Psoas muscle (tissue), 8 donors: ENCODE results near the gene RHOBTB1. TPM values are rescaled to one million over a fixed set of nuclear protein-coding genes. Genes with fewer than 3 reads are reported as not detected.

Source experiments
- ATAC-seq, 4 donors: fragments of 200-7000 bp; cut with Tn5 transposase; one replicate each; pipeline ENCODE4 v1.9.1; 2020; ENCODE audit warnings: moderate library complexity in 3 of 4, mild to moderate bottlenecking in 2 of 4
- DNase-seq, 2 donors: peaks; one replicate each; pipeline ENCODE4 v3.0.0-alpha.2; 2020
- H3K27ac ChIP-seq: fragments of 200-600 bp; one replicate; pipeline ENCODE4 v1.8.0; 2022
- H3K27me3 ChIP-seq, 3 donors: fragments of 200-600 bp in 1 of 3; one replicate each; pipeline versions ENCODE4 v1.6.1 to v1.8.0; 2013 to 2022; ENCODE audit warnings: low read length in 2 of 3, mild to moderate bottlenecking in 2 of 3, moderate library complexity in 1 of 3; ENCODE audit not compliant: insufficient read depth in 3 of 3
- H3K36me3 ChIP-seq, 2 donors: fragments of 200-600 bp in 1 of 2; one replicate each; pipeline versions ENCODE4 v1.6.1 to v1.8.0; 2013 to 2022; ENCODE audit warnings: low read depth in 1 of 2, mild to moderate bottlenecking in 1 of 2, moderate library complexity in 1 of 2; ENCODE audit not compliant: insufficient read depth in 1 of 2
- H3K4me1 ChIP-seq: fragments of 200-600 bp; one replicate; pipeline ENCODE4 v1.8.0; 2022
- H3K4me3 ChIP-seq: fragments of 200-600 bp; one replicate; pipeline ENCODE4 v1.8.0; 2022; ENCODE audit warnings: mild to moderate bottlenecking
- H3K9me3 ChIP-seq: fragments of 200-600 bp; one replicate; pipeline ENCODE4 v1.8.0; 2022
- CTCF ChIP-seq: fragments of 200-600 bp; IDR thresholded peaks from one replicate; pipeline ENCODE4 v1.8.0; 2022; ENCODE audit warnings: antibody characterized with exemption
- WGBS, 3 donors: extraction: QIAGEN DNeasy Blood & Tissue Kit; methylation state at CpG; one replicate each; pipeline versions ENCODE4 v1.1.6 to v1.1.7; 2013; 5-methylcytosine and 5-hydroxymethylcytosine counted together
- intact Hi-C, 2 donors: fragments of 100-400 bp; cut with DNase I; formaldehyde crosslinking; loops; one replicate each; pipeline versions ENCODE4 v1.11.0 to v1.14.2; 2022
- polyA plus RNA-seq, 3 donors: library from polyadenylated mRNA; stranded (reverse); fragments of 200-250 nt; gene quantifications; one replicate each; pipeline ENCODE4 v1.2.3, GENCODE V29; 2013
- total RNA-seq, 4 donors: library from RNA; stranded (reverse); fragmentation: NEBNext Ultra II Directional in 2 of 4; extraction: Animal tissue kit (Norgen Biotek cat#: 25700) in 2 of 4; gene quantifications; one replicate each; pipeline versions ENCODE4 v1.2.1 to v1.2.4, GENCODE V29; 2021 to 2023
- donor health status: healthy with polysubstance abuse.
- donor health status: DM: no; HTN: no; CAD: no; lungs with moderate emphysema.
- donor health status: Bipolar disorder and iron deficiency.
- donor health status: healthy.
- donor health status: DM: yes; HTN: yes; CAD: no.
- donor health status: DM: no; HTN: no; CAD: no.
- donor health status: DM: no; HTN: no; CAD: no.
- donor health status: DM: yes; HTN: yes; CAD: no.

Gene RHOBTB1
- total and polyA plus RNA-seq, 7 donors: 1.8 to 47.4 (median 23.6) TPM

DNA sequence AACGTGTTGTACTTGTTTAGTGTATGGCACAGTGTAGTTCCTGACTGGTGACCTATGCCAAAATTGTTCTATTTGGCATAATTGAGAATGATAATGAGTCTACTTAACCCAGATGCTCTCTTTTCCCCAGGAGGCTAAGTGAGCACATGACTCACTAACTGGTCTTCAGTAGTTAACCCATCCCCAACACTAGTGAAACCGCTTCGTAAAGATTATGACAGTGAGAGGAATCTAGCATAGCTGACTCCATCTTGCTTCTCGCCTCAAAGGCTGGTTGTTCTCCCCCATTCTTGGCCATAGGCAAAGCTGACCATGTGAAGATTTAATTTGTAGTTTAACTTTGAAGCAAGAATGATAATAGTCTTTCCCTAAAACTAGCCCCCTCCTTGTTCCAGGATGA is 118.5 kb downstream of the RHOBTB1 start:
- Histone ChIP-seq H3K27me3 (no peaks in the 10 kb centered on the region), H3K36me3 (no peaks in the 10 kb centered on the region), H3K9me3 (no peaks in the 10 kb centered on the region), H3K27ac (no peak overlapping the region), H3K4me1 (peaks cover 35% of the 10 kb centered on the region), H3K4me3 (no peak overlapping the region)
- intact Hi-C loops: no loop called here
- 83 to 90% (median 85%) methylated on average over 4 of the region's 4 CpGs for WGBS, 3 donors
- TF ChIP-seq CTCF: no peak
- ATAC-seq: no peak
- no peak for DNase-seq

DNA sequence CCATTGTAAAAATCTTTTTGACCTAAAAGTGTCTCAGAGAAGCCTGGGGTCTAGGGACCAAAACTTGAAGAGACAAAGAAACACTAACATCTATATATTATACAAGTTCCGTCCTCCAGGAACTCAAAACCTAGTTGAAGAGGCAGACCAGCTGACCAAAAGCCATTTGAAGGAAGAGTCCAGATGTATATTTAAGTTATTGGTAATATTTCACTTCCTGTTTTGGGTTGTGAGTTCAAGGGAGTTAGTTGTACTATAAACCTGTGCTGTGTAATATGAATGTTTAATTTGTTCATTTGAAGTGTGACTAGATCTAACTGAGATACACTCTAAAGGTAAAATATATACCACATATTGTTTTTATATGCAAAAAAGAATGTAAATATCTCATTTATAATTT is 120.7 kb downstream of the RHOBTB1 start:
- Histone ChIP-seq H3K4me1 (peaks cover 43% of the 10 kb centered on the region), H3K36me3 (no peaks in the 10 kb centered on the region), H3K4me3 (no peak overlapping the region), H3K9me3 (no peaks in the 10 kb centered on the region), H3K27me3 (no peaks in the 10 kb centered on the region), H3K27ac (no peak overlapping the region)
- 92 to 100% (median 94%) methylated on average over 1 of the region's 1 CpG for WGBS, 3 donors
- no peak for TF ChIP-seq CTCF
- intact Hi-C loops: no loop called here
- ATAC-seq: no peak
- no peak for DNase-seq

DNA sequence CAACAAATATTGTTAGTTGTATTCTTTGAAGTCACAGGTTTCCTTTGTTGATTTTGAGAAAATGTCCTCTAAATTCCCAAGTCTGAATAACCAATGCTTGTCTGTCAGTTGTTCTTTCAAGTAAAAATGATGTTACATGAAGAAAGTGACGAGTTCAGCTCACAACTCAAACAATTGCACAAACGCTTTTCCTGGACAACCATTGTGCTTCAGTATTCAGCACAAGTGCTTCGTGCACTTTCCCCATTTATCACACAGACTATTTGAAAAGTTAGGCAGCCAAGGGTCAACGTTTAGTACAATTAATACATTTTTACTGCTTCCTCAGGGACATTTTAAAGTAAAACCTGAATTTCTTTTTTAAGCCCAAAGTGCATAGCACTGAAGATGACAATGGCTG is 121.2 kb downstream of the RHOBTB1 start:
- intact Hi-C loops: no loop called here

GRCh38 chr10:60821656-60822055 is 122.3 kb downstream of the RHOBTB1 start:
- H3K4me1 ChIP-seq: peaks cover 44% of the 10 kb centered on the region
- no peak overlapping the region for H3K27ac ChIP-seq
- DNase-seq (no peak), ATAC-seq (no peak)
- intact Hi-C loops: no loop called here
- TF ChIP-seq CTCF: no peak
- H3K36me3 ChIP-seq: no peaks in the 10 kb centered on the region
- H3K27me3 ChIP-seq: no peaks in the 10 kb centered on the region
- H3K4me3 ChIP-seq: no peak overlapping the region
- no peaks in the 10 kb centered on the region for H3K9me3 ChIP-seq
- 46 to 65% (median 47%) methylated on average over 2 of the region's 2 CpGs for WGBS, 3 donors

More for the DNA sequence above, 121.2 kb downstream of the RHOBTB1 start:
- 44 to 68% (median 47%) methylated on average over 4 of the region's 4 CpGs for WGBS, 3 donors
- Histone ChIP-seq H3K9me3 (no peaks in the 10 kb centered on the region), H3K4me1 (peaks cover 38% of the 10 kb centered on the region), H3K27me3 (no peaks in the 10 kb centered on the region), H3K36me3 (no peaks in the 10 kb centered on the region), H3K4me3 (no peak overlapping the region), H3K27ac (no peak overlapping the region)
- ATAC-seq: no peak
- no peak for TF ChIP-seq CTCF
- no peak for DNase-seq

GRCh38 chr10:60820093-60820754 is 123.8 kb downstream of the RHOBTB1 start:
- ATAC-seq (peak in 3 of 4 donors; percentile 41 to 57 (median 47)), DNase-seq (no peak)
- no peaks in the 10 kb centered on the region for H3K36me3 ChIP-seq
- H3K9me3 ChIP-seq: no peaks in the 10 kb centered on the region
- H3K4me3 ChIP-seq: no peak overlapping the region
- H3K27ac ChIP-seq: peak overlapping the region; percentile 47
- WGBS, 3 donors: 52 to 58% (median 53%) methylated on average over 6 of the region's 6 CpGs
- H3K27me3 ChIP-seq: no peaks in the 10 kb centered on the region
- H3K4me1 ChIP-seq: peaks cover 47% of the 10 kb centered on the region
- TF ChIP-seq CTCF: peak; percentile 45
- intact Hi-C loops: no loop called here
